Activated naive CD8-positive, alpha-beta T cell (primary cell): ENCODE results near the gene PER1.
A peak's percentile ranks its signal among the peaks of the same experiment; 100 is the strongest.
"Not testable (repeated sequence)": the region's sequence is repeated elsewhere in the genome, so short reads cannot be mapped to it uniquely, and the experiment has no call there.

Source experiments
- H3K27ac Mint-ChIP-seq: one replicate; pipeline ENCODE4 v1.8.0; 2021; ENCODE audit warnings: mixed read lengths
- H3K27me3 Mint-ChIP-seq: one replicate; pipeline ENCODE4 v1.8.0; 2021; ENCODE audit warnings: mixed read lengths
- H3K36me3 Mint-ChIP-seq: one replicate; pipeline ENCODE4 v1.8.0; 2021; ENCODE audit warnings: mixed read lengths
- H3K4me1 Mint-ChIP-seq: one replicate; pipeline ENCODE4 v1.8.0; 2021; ENCODE audit warnings: low read depth, mixed read lengths
- H3K4me3 Mint-ChIP-seq: one replicate; pipeline ENCODE4 v1.8.0; 2021; ENCODE audit warnings: mild to moderate bottlenecking, mixed read lengths
- H3K9me3 Mint-ChIP-seq: one replicate; pipeline ENCODE4 v1.8.0; 2021; ENCODE audit warnings: low read depth, mixed read lengths

The PER1 gene

GRCh38 chr17:8176998-8177731 lies 25.0 kb upstream of the PER1 start:
- peaks cover 44% of the 10 kb centered on the region for H3K4me1 Mint-ChIP-seq
- H3K4me3 Mint-ChIP-seq = peak overlapping the region; percentile 92
- no peaks in the 10 kb centered on the region for H3K27me3 Mint-ChIP-seq
- H3K36me3 Mint-ChIP-seq = no peaks in the 10 kb centered on the region
- no peaks in the 10 kb centered on the region for H3K9me3 Mint-ChIP-seq
- peak overlapping the region; percentile 91 for H3K27ac Mint-ChIP-seq

- peak within 1 kb of the TSS; percentile 92 for H3K4me3 Mint-ChIP-seq
- H3K27ac Mint-ChIP-seq = peak within 1 kb of the TSS; percentile 91
- H3K27me3 Mint-ChIP-seq = no peaks in the 10 kb centered on the region
- H3K36me3 Mint-ChIP-seq = no peaks in the 10 kb centered on the region
- peaks cover 41% of the 10 kb centered on the region for H3K4me1 Mint-ChIP-seq
- H3K9me3 Mint-ChIP-seq = no peaks in the 10 kb centered on the region
Observed at GRCh38 chr17:8176197-8176940, 24.2 kb upstream of the PER1 start, which contains the start of gene TMEM107. TMEM107 (minus strand) TSS chr17:8176380; CDS start chr17:8176286, 94 bp downstream.

GRCh38 chr17:8175795-8176196 lies 23.6 kb upstream of the PER1 start:
- Mint-ChIP-seq H3K27ac (peak overlapping the region; percentile 91), H3K27me3 (no peaks in the 10 kb centered on the region), H3K36me3 (no peaks in the 10 kb centered on the region), H3K9me3 (no peaks in the 10 kb centered on the region), H3K4me1 (peaks cover 38% of the 10 kb centered on the region), H3K4me3 (peak overlapping the region; percentile 92)

GRCh38 chr17:8173871-8174322 lies 21.7 kb upstream of the PER1 start:
- Mint-ChIP-seq H3K4me1 (peaks cover 39% of the 10 kb centered on the region), H3K27me3 (no peaks in the 10 kb centered on the region), H3K9me3 (no peaks in the 10 kb centered on the region), H3K36me3 (no peaks in the 10 kb centered on the region), H3K4me3 (peak overlapping the region; percentile 90), H3K27ac (peak overlapping the region; percentile 100)

- no peaks in the 10 kb centered on the region for H3K9me3 Mint-ChIP-seq
- H3K4me1 Mint-ChIP-seq = peaks cover 41% of the 10 kb centered on the region
- H3K27ac Mint-ChIP-seq = peak overlapping the region; percentile 100
- peak overlapping the region; percentile 90 for H3K4me3 Mint-ChIP-seq
- H3K27me3 Mint-ChIP-seq = no peaks in the 10 kb centered on the region
- H3K36me3 Mint-ChIP-seq = no peaks in the 10 kb centered on the region
Observed at GRCh38 chr17:8173056-8173870, 21.1 kb upstream of the PER1 start.

GRCh38 chr17:8170186-8170585 lies 18.0 kb upstream of the PER1 start:
- not testable (repeated sequence) for H3K36me3 Mint-ChIP-seq, H3K27me3 Mint-ChIP-seq, H3K4me3 Mint-ChIP-seq, H3K27ac Mint-ChIP-seq, H3K9me3 Mint-ChIP-seq
- H3K4me1 Mint-ChIP-seq = peaks cover 31% of the 10 kb centered on the region

GRCh38 chr17:8167526-8167925 lies 15.3 kb upstream of the PER1 start:
- Mint-ChIP-seq H3K36me3 (no peaks in the 10 kb centered on the region), H3K27ac (no peak overlapping the region), H3K9me3 (no peaks in the 10 kb centered on the region), H3K4me1 (peaks cover 33% of the 10 kb centered on the region), H3K27me3 (no peaks in the 10 kb centered on the region), H3K4me3 (no peak overlapping the region)

- Mint-ChIP-seq H3K36me3 (no peaks in the 10 kb centered on the region), H3K27me3 (no peaks in the 10 kb centered on the region), H3K4me1 (peaks cover 32% of the 10 kb centered on the region), H3K9me3 (no peaks in the 10 kb centered on the region), H3K4me3 (no peak overlapping the region), H3K27ac (peak overlapping the region; percentile 55)
Observed at GRCh38 chr17:8166731-8167130, 14.5 kb upstream of the PER1 start.

- H3K27me3 Mint-ChIP-seq = no peaks in the 10 kb centered on the region
- H3K4me1 Mint-ChIP-seq = peaks cover 50% of the 10 kb centered on the region
- H3K4me3 Mint-ChIP-seq = peak overlapping the region; percentile 85
- no peaks in the 10 kb centered on the region for H3K9me3 Mint-ChIP-seq
- H3K36me3 Mint-ChIP-seq = peaks cover 2% of the 10 kb centered on the region
- H3K27ac Mint-ChIP-seq = peak overlapping the region; percentile 95
Observed at GRCh38 chr17:8164815-8165131, 12.6 kb upstream of the PER1 start.

GRCh38 chr17:8163978-8164814 lies 12.0 kb upstream of the PER1 start:
- H3K9me3 Mint-ChIP-seq = no peaks in the 10 kb centered on the region
- H3K27ac Mint-ChIP-seq = peak overlapping the region; percentile 95
- H3K36me3 Mint-ChIP-seq = peaks cover 2% of the 10 kb centered on the region
- H3K27me3 Mint-ChIP-seq = no peaks in the 10 kb centered on the region
- peaks cover 55% of the 10 kb centered on the region for H3K4me1 Mint-ChIP-seq
- H3K4me3 Mint-ChIP-seq = peak overlapping the region; percentile 85

GRCh38 chr17:8162997-8163977 lies 11.1 kb upstream of the PER1 start:
- peaks cover 59% of the 10 kb centered on the region for H3K4me1 Mint-ChIP-seq
- H3K27me3 Mint-ChIP-seq = no peaks in the 10 kb centered on the region

GRCh38 chr17:8162233-8162996 lies 10.2 kb upstream of the PER1 start, which contains the start of gene VAMP2:
VAMP2 (minus strand) TSS chr17:8162948; CDS start chr17:8162879, 69 bp downstream.
- Mint-ChIP-seq H3K9me3 (no peaks in the 10 kb centered on the region), H3K4me1 (peaks cover 61% of the 10 kb centered on the region), H3K27me3 (no peaks in the 10 kb centered on the region), H3K36me3 (peaks cover 2% of the 10 kb centered on the region), H3K27ac (peak within 1 kb of the TSS; percentile 95), H3K4me3 (peak within 1 kb of the TSS; percentile 90)

More at GRCh38 chr17:8162997-8163977, 11.1 kb upstream of the PER1 start:
- peak overlapping the region; percentile 95 for H3K27ac Mint-ChIP-seq
- H3K36me3 Mint-ChIP-seq = peaks cover 2% of the 10 kb centered on the region
- peak overlapping the region; percentile 85 for H3K4me3 Mint-ChIP-seq
- no peaks in the 10 kb centered on the region for H3K9me3 Mint-ChIP-seq
